Globus pallidus (tissue), 1 donor: ENCODE data around the gene DPT.
A peak's percentile ranks its signal among the peaks of the same experiment; 100 is the strongest.
"Not testable (repeated sequence)": the region's sequence is repeated elsewhere in the genome, so short reads cannot be mapped to it uniquely, and the experiment has no call there.

Experiments used
- DNase-seq: peaks from one replicate; pipeline ENCODE4 v3.0.0-alpha.2; 2015; ENCODE audit warnings: low spot score

DPT gene

DNA sequence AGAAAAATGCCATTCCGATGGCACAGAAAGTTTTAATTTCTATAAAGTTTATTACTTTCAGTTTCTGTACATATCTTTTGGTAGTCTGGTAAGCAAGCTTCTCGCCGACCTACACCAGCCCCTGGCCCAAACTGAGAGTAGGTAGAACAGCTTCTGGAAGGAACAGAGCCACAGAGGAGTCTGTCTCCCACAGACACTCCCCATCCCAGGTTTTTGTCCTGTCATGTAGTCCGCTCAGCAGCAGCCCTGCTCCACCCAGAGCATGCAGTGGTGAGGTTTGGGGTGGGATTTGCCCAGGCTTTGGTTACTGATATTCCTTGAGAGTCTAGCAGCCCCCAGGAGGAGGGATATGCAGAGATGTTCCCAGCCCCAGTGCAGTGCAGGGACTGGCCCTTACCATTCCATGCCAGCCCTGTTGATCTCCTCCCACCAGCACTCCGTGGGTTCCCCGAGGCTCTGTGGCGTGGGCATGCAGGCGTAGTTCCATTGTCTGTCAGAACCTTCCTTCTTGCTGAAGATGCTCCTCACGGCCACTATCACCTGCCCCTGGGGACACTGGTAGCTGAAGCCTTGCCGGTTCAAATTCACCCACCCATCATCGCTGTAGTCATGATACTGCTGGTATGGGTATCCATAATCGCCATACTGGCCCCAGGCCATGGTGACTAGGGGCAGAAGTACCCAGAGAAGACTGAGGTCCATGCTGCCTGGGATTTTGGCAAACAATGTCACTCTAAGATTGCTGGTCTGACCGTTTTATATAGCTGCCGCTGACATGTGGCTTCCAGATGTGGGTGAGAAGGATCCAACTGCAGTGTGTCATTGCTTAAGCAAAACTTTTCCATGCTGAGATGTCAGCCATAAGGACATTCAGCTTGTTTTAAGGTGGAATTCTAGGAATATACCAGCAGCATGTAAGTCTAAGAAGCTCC is at the start of gene DPT:
TSS of gene DPT (minus strand) at position 734 of the 932 bp plus-strand sequence. CDS start at position 702, 32 bp downstream.
- DNase-seq = no peak

DNA sequence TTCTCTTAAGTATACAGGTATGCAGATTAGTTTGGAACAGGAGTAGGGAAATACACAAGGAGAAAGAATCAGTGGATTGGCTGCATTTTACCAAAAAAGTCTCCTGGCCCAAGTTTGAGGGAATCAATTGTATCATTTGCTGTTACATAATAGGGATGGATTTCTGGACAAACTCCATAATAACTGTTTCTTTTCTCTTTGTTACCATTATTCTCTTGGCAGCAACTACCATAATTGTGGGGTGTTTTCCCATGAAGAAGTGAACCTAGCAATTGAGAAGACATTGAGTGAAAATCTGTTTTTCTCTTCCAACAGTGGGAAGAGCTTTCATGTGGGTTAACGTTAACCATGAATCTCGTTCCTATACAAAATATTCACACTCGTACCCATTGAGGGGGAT is 46.4 kb upstream of the DPT start:
- DNase-seq = no peak

DNA sequence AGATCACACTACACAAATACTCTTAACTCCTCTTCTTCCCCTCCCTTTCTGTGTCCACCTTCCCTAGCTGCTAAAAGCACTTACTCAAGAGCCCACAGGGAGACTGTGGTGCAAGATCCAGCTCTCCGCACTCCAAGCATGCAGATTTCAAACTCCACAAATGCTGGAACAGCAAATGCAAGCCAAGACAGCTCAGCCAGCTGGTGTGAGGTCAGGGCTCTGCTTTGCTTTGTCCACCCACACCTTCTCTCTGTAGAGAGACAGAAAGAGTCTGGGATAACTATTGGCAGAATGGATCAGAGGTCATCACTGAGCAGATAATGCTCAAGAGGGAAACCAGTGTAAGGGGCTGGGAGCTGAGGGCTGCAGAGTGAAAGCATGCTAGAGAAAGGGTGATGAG is 45.2 kb upstream of the DPT start:
- no peak for DNase-seq

DNA sequence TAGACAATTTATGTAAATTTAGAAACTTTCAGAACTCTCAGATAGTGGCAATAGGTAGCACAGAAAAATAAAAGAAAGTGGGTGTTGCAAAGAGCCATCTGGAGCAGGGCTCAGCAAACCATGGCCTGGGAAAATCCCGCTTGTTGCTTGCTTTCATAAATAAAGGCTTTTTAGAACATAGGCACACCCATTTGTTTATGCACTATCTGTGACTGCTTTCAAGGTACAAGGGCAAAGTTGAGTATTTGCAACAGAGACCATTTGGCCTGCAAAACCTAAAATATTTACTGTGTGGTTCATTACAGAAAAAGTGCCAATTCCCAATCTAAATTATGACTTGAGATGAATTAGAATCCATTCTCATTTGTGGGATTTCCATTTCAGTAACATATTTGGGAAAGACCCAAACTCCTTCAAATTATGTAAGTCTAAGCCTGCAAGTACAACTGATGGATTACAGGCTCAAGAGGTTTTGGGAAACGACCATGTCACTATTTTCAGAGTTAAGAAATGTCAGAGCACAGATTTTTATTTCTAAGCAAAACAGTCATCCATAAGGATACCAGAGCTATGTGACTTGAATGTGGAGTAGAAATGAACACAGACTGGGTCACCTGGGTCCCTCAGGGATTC is 43.5 kb upstream of the DPT start:
- DNase-seq = no peak

DNA sequence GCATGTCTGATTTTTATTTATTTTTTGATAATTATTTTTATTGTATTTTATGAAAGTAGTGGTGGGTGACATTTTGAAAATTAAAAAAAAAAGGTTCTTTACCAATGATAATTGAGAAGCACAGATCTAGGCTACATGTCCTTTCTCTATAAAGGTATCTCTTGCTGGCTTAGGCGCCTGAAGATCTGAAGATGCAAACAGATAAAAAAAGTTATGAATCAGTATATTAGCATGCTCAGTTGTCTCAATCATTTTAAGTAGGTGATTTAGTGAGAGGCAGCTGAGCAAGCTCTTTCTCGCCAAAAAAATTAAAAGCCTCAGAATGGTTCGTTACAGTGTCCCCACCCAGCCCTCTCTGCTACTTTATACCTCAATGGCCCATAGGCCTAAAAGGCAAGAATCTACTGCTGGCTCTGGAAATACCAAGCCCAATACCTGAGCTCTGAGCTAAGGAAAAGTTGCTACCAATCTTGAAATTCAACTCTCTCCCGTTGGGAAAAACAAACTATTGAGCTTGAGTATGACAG is 42.2 kb upstream of the DPT start:
- no peak for DNase-seq

DNA sequence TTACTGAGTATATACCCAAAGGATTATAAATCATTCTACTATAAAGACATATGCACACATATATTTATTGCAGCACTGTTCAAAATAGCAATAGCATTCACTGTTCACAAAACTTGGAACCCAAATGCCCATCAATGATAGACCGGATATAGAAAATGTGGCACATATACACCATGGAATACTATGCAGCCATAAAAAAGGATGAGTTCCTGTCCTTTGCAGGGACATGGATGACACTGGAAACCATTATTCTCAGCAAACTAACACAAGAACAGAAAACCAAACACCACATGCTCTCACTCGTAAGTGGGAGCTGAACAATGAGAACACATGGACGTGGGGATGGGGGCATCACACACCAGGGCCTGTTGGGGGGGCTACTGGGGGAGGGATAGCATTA is 40.9 kb upstream of the DPT start:
- not testable (repeated sequence) for DNase-seq

DNA sequence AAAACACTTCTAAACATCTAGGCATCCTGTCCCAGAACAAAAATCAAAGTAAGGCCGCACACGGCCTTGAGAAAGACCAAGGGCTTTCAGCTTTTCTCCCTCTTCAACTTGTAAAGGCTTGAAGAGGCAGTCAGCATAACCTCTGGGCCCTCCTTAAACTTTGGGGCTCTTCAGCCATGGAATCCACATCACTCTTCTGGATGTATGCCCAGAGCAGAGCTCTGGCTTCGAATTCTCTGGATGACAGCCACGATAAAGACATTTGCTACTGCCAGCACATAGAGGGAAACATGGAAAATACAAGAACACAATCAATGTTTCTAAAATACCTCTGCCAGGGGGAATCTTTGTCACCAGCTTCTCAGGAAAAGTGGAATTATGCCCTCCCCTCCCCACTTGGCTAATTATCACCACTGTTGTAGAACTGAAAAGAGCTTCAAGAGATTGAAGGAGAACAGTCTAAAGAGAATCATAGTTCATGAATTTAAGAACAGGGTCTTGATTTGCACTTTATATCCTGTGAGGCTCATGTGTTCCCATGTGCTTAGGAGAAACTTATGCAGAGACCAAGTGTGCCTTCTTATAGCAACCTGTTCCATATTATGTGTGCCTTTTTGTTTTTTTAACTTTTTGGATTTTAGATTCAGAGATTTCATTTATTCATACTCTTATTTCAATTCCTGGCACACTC is 39.0 kb upstream of the DPT start:
- DNase-seq = peak; percentile 29

DNA sequence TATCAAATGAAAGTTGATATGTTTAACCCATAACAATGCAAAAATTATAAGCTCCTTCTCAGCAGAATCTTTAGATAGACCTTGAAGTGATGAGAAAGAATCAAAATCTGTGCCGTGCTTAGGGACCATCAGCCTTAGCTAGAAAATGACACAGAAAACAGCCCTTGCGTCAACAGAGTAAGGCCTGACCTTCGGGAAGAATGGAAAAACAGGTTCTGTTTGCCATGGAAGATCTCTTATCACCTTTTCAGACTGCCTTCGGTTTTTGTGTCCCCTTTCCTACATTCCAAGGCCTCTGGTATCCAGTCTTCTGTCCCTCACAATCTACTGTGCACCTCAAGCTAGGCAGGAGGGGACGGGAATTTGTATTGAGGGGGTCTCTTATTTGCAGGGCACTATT is 37.6 kb upstream of the DPT start:
- DNase-seq = no peak

DNA sequence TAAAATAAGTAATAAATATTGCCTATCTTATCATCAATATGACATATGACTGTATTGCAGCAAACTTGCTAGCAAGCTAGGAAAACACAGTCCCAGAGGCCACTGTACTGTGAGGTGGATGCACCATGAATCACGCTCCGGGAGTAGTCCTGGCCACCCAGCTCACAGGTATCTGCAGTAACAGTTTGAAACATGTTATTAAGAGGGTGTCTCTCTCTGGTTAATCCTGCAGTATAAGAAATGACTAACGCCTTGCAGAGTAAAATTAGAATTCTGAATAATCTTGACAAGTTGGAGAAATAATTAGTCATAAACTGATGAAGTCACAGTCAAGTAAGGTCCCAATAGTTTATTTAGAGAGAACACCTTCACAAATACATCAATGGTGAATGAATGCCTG is 34.0 kb upstream of the DPT start:
- DNase-seq = no peak

DNA sequence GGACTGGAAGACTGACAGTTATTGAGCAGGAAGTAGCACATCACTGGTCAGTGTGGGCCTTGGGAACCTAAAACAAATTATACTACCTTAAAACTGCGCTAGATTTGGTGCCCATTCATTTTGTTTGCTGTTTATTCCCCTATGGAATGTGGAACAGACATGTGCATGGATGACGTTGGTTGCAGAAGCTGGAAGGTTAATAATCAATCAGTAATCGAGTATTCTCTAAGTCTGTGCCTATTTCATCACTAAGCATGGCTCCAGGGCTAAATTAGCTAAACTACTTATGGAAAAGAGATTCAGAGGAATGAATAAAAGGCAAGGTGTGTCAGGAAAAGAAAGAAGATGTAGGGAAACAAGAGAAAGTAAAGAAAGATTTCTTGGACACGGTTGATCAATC is 33.5 kb upstream of the DPT start:
- DNase-seq = no peak

DNA sequence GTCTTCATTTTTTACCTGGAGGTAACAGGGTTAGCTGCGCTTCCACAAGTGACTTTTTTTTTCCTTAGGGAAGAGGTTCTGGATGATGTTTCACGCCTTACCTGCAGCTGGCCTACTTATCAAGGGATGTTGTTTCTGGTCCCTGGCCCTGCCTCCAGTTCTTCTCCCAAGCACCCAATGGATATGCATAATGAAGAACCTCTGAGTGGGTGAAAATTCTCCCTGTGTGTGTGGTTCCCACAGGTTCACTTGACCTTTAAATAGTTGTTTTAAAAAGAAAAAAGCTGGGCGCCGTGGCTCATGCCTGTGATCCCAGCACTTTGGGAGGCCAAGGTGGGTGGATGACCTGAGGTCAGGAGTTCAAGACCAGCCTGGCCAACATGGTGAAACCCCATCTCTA is 31.8 kb upstream of the DPT start:
- DNase-seq = no peak

DNA sequence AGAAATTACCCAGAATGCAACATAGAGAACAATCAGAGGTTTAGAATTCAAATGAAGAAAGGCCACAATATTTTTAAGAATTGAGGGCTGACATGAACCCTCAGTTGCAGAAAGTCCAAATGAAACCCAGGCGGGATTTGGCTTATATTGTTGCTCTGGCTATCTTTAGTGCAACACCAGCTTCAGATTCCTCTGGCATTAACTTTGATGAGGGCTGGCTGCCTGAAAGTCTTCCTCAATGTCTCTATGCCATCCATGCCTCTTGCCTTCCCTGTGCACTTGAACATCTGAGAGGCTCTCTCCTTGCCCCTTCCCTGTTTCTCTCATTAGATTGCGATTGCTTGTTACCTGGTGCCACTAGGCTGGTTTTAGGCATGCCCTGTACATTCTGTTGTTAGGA is 31.2 kb upstream of the DPT start:
- no peak for DNase-seq

DNA sequence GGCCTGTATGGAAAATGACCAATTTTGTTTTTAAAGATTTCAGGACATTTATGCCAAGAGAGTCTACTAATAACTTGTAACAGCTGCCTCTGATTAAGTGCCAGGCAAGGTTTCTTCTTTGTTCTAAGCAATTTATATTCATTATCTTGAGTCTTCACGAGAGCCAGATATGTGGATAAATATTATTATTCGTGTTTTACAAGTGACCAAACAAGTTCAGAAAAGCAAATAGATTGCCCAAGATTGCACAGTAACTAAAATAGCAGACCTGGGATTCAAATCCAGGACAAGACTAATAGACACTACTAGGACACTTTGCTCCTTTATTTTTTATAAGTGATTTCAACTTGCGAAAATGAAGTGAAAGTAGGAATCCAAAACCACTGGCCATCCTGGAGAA is 30.1 kb upstream of the DPT start:
- no peak for DNase-seq

DNA sequence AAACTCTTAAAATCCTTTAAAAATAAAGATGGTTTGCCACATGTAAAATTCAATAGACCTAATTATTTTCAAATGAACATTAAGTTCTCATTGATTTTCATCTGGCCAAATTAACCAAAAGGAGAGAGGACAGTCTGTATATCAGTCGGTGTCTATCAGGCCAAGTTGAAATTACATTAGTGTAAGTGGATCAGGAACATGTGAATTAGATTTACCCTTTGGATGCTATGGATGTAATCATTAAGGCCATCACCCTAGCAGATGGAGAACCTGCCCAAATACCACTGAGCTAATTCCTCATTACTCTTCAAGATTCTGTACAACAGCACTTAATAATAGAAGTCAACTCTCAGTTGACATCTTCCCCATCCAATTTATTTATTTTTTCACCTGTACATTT is 29.5 kb upstream of the DPT start:
- DNase-seq = no peak

DNA sequence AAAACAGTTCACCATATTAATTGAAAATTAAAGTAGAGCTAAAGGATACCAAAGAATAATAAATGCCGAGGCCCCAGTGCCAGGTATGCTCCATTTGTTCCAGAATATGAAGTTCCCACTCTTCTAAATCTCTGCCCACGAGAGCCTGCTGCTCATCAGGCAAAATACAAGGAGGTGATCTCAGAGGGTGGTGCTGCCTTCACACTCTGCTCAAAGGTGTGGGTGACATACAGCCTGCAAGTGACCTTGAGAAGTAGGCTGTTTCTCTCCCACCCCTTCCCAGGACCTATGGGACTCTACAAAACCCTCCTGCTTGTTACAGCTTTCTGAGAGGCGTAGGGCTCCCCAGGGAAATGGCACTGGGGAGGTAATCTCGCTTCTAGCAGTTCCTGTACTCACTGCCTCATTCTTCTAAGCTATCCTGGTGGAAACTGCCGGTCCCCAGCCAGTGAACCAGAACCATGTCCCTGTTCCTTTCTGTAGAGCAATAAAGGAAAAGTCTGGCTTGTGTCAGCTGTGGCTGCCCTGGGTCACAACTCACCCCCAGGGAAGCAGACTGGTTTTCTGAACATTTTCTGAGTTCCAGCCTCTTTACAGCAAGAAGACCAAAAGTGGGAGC is 26.9 kb upstream of the DPT start:
- DNase-seq = no peak

DNA sequence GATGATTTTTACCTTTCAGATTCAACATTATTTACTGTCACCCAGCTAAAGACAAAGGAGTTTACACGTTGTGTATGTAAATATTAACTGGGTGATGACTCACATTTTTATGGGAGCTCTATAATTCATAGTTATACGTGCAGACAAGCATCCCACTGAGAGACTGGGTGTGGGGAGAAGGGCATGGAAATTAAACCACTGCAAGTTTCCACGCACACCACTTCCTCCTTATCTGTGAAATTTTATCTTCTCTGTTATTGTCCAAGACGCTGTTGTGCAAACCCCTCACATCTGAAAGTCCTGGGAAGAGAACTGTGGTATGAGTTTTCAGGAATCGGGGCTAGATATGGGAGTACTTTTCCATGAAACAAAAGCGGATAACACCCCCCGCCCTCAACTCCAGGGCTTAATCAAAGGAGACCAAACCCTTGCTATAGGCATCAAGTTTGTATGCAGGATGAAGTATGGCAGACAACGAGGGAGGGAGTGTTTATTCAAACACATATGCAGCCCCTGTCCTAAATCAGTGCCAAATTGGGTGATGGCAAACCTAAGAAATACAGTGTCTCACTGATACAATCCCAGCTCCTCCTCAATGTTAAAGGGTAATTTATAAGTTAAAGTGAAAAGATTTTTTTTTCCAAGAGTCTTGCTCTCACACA is 23.3 kb upstream of the DPT start:
- no peak for DNase-seq

DNA sequence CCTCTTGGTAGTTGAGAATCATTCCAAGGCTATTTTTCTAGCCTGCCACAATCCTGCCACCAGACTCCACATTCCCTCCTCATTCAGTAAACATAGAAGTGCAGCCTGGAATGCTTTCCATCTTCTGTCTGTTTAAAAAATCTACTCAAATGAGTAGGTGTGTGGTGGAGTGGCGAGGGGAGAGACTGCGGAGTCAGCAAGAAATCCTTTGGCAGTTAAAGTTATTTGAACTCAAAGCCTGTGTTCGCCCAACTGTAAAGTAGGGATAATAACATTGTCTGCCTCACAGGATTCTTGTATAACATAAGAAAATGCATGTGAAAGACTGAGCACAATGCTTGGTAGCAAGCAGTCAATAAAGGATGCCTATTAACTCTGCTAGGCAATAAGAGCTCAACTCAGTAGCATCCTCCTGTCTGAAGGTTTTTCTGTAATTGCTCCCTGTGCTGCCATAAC is 22.2 kb upstream of the DPT start:
- DNase-seq = no peak

DNA sequence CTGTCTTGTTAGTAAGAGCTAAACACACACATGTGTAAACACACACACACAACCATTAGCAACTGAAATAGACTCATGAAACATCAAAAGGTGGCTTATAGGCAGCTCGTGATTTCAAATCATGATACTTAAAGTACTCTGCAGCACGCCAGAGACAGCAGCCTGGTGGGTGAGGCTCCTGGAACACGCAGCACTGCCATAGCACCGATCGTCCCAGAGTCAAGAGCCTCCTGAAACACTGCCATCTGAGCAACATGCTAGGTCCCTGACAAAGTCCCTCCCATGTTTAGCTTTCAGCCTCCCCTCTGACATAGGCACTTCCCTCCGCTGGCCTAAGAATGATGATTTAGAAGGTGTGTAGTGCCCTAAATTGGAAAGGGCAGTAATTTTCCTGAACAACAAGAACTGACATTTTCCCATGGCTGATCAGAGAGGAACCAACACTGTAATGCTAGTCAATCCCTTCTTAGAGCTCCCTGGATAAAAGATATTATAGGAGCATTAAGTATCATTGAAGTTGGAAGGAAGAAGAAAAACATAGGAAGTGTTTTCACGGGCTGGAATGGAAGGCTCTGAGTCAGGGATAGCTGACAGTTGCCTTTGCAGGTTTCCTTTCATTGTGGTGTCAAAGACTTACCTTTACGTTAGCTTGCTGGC is 14.1 kb upstream of the DPT start:
- no peak for DNase-seq

DNA sequence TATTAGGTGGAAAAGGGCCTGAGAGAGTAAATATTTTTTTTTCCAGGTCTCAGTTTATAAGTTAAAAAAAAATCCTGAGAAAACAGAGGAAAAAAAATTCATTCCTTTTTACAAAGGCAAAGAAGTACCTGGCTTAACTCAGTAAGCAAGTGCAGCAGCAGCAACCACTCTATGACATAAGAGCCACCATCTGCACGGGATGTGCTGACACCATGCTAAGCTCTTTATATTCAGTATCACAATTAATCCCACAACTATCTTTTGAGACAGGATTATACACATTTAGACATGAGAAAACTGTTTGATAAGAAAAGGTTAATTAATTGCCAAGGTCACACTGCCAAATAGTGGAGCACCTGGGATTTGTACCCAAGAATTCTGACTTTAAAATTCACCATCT is 13.4 kb upstream of the DPT start:
- no peak for DNase-seq

DNA sequence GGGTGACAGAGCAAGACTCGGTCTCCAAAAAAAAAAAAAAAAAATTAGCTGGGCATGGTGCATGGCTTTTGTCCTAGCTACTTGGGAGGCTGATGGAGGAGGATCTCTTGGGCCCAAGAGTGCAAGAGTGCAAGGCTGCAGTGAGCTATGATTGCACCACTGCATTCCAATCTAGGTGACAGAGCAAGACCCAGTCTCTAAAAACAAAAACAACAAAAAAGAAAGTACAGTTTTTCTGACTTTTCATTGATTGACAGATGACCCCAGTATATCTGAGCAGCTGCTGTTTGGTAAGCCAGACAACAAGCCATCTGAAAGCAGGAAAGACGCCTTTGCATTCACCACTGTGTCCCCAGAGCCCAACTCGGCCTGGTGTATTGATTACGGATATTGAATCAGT is 10.9 kb upstream of the DPT start:
- DNase-seq = no peak

DNA sequence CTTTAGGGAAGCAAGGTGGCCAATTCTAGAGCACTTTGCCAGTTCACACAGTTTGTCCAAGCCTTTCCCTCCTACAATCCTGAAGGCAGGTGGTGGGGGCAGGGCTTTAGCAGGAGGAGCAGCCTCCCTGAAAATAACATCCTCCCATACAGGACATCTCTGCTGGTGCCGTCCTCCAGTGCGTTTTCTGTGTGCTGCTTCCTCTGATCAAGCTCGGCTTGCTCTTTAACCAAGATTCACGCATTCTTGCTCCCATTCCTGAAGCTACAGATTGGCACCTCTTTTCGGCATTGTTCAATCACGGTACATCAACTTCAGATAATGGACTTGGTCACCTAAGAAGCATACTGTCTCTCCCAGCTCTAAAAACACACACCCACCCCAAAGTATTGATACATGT is 7.5 kb upstream of the DPT start:
- DNase-seq = no peak
